GM06990 (cell line): Measurements from ENCODE around the gene GGNBP2.

Experiments used
- DNase-seq: peaks from one replicate; pipeline ENCODE4 v3.0.0-alpha.2; 2011; ENCODE audit not compliant: insufficient read length; ENCODE audit errors: extremely low read depth
- H3K27me3 ChIP-seq: replicated peaks from 2 replicates; pipeline ENCODE4 v1.6.0; 2011; ENCODE audit warnings: low read length; ENCODE audit not compliant: control insufficient read depth, insufficient read depth
- H3K36me3 ChIP-seq: 2 replicates; pipeline ENCODE4 v1.5.1; 2011; ENCODE audit warnings: low read length; ENCODE audit not compliant: control insufficient read depth, insufficient read depth
- H3K4me3 ChIP-seq: replicated peaks from 2 replicates; pipeline ENCODE4 v1.5.1; 2011; ENCODE audit warnings: low read depth, mild to moderate bottlenecking, control low read depth, low read length
- TF ChIP-seq, protein P1 (sequence below): IDR thresholded peaks from 2 replicates; pipeline ENCODE4 v1.5.1; 2011; ENCODE audit warnings: low read length, control low read depth, mild to moderate bottlenecking, inconsistent platforms; ENCODE audit not compliant: insufficient read depth, poor library complexity, severe bottlenecking

The GGNBP2 gene

GRCh38 chr17:36576793-36577192, 32.1 kb downstream of the GGNBP2 start:
- Histone ChIP-seq H3K36me3 (peaks cover 9% of the 10 kb centered on the region), H3K27me3 (no peaks in the 10 kb centered on the region), H3K4me3 (no peak overlapping the region)
- TF ChIP-seq, protein P1, sequence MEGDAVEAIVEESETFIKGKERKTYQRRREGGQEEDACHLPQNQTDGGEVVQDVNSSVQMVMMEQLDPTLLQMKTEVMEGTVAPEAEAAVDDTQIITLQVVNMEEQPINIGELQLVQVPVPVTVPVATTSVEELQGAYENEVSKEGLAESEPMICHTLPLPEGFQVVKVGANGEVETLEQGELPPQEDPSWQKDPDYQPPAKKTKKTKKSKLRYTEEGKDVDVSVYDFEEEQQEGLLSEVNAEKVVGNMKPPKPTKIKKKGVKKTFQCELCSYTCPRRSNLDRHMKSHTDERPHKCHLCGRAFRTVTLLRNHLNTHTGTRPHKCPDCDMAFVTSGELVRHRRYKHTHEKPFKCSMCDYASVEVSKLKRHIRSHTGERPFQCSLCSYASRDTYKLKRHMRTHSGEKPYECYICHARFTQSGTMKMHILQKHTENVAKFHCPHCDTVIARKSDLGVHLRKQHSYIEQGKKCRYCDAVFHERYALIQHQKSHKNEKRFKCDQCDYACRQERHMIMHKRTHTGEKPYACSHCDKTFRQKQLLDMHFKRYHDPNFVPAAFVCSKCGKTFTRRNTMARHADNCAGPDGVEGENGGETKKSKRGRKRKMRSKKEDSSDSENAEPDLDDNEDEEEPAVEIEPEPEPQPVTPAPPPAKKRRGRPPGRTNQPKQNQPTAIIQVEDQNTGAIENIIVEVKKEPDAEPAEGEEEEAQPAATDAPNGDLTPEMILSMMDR = no peak
- no peak for DNase-seq

DNA sequence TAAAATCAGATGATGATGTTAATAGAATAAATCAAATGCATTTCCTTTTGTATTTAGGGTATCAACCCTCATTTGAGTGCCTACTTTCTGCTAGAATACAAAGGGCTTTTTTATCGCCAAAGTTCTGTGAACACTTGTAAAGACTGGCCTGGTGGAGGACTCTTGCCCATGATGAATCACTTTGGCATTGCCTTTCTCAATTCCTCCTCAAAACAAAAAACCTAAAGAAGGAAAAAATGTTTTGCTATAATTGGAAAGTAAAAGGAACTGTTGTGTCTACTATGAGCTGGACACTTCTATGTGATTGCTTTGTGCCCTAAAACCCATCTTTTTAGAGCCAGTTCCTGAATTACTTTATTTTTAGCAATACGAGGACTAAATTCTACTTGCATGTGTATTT, 34.0 kb downstream of the GGNBP2 start:
- no peaks in the 10 kb centered on the region for H3K27me3 ChIP-seq
- no peak for DNase-seq
- H3K4me3 ChIP-seq = no peak overlapping the region
- TF ChIP-seq, protein P1 = no peak
- H3K36me3 ChIP-seq = peaks cover 10% of the 10 kb centered on the region

DNA sequence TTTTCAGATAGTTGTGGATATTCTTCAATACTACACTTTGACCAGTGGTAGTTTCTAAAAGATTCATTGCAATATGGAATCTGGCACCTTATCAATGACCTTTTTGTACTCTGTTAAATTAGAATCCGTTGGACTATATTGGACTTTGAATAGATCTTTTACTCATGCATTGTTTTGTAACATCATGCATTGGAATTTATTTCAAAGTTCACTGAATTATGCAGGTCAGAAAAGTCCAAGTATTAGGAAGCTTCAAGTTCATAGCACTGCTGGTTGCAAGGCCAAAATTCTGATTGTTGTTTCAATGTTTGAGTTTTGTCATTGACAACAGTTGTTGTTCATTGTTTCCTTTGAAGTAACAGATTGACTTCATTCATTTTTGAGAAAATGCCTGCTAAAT, 39.1 kb downstream of the GGNBP2 start:
- TF ChIP-seq, protein P1 = no peak
- Histone ChIP-seq H3K4me3 (no peak overlapping the region), H3K36me3 (peaks cover 11% of the 10 kb centered on the region), H3K27me3 (no peaks in the 10 kb centered on the region)
- DNase-seq = no peak

GRCh38 chr17:36586138-36586537, 41.4 kb downstream of the GGNBP2 start:
- TF ChIP-seq, protein P1 = no peak
- H3K36me3 ChIP-seq = peaks cover 10% of the 10 kb centered on the region
- H3K27me3 ChIP-seq = no peaks in the 10 kb centered on the region

GRCh38 chr17:36590082-36590481, 45.4 kb downstream of the GGNBP2 start:
- TF ChIP-seq, protein P1 = no peak
- no peak for DNase-seq
- Histone ChIP-seq H3K27me3 (no peaks in the 10 kb centered on the region), H3K36me3 (peaks cover 6% of the 10 kb centered on the region), H3K4me3 (no peak overlapping the region)

More at GRCh38 chr17:36586138-36586537, 41.4 kb downstream of the GGNBP2 start:
- no peak overlapping the region for H3K4me3 ChIP-seq
- no peak for DNase-seq
